Breast epithelium (tissue), 4 donors: Measurements from ENCODE around the gene ALOX5. TPM values are rescaled to one million over a fixed set of nuclear protein-coding genes. Genes with fewer than 3 reads are reported as not detected.

Source experiments
- DNase-seq, 2 donors: peaks; one replicate each; pipeline ENCODE4 v3.0.0-alpha.2; 2019; ENCODE audit warnings: low spot score in 2 of 2
- H3K27ac ChIP-seq, 2 donors: fragments of 200-600 bp; sonication (generic) in 1 of 2; one replicate each; pipeline ENCODE4 v1.5.1; 2016 to 2019; ENCODE audit warnings: mild to moderate bottlenecking in 1 of 2
- H3K27me3 ChIP-seq, 2 donors: fragments of 200-600 bp; sonication (generic) in 1 of 2; one replicate each; pipeline versions ENCODE4 v1.5.1 to v1.6.0; 2017 to 2019; ENCODE audit warnings: control low read depth in 1 of 2, mild to moderate bottlenecking in 1 of 2
- H3K36me3 ChIP-seq: fragments of 200-600 bp; one replicate; pipeline ENCODE4 v1.5.1; 2019
- H3K4me1 ChIP-seq, 2 donors: fragments of 200-600 bp; sonication (generic); one replicate each; pipeline ENCODE4 v1.5.1; 2016 to 2019; ENCODE audit warnings: control low read depth in 1 of 2
- H3K4me3 ChIP-seq, 3 donors: fragments of 200-600 bp; sonication (generic); 1 replicate in 2 of 3; 2 replicates in 1 of 3; pipeline ENCODE4 v1.5.1; 2016 to 2019; ENCODE audit warnings: mild to moderate bottlenecking in 3 of 3, moderate library complexity in 2 of 3
- H3K9me3 ChIP-seq, 2 donors: fragments of 200-600 bp; sonication (generic) in 1 of 2; one replicate each; pipeline ENCODE4 v1.5.1; 2016 to 2019; ENCODE audit warnings: control low read depth in 1 of 2
- CTCF ChIP-seq, 3 donors: fragments of 450-650 bp; IDR thresholded peaks; one replicate each; pipeline ENCODE4 v1.5.1; 2016 to 2017; ENCODE audit warnings: antibody characterized with exemption in 3 of 3, mild to moderate bottlenecking in 3 of 3, moderate library complexity in 3 of 3
- POLR2A ChIP-seq: fragments of 450-650 bp; IDR thresholded peaks from one replicate; pipeline ENCODE4 v1.6.1; 2016; ENCODE audit warnings: antibody characterized with exemption, mild to moderate bottlenecking, moderate library complexity
- POLR2AphosphoS5 ChIP-seq, 3 donors: sonication (generic); formaldehyde crosslinking; IDR thresholded peaks; one replicate each; pipeline ENCODE4 v1.6.1; 2017; ENCODE audit warnings: antibody characterized with exemption in 3 of 3
- intact Hi-C: fragments of 100-400 bp; cut with DNase I; formaldehyde crosslinking; loops from one replicate; pipeline ENCODE4 v1.15.1; 2023; ENCODE audit warnings: low total_unique reads
- total RNA-seq, 3 donors: library from RNA; depleted of rRNA; stranded (reverse); fragments of >200 nt; gene quantifications; one replicate each; pipeline ENCODE4 v1.1.0, GENCODE V29; 2016

Gene ALOX5
- total RNA-seq, 3 donors from 2014 or later = 33.4 to 67.5 (median 49.0) TPM

GRCh38 chr10:45438466-45439090 is 64.6 kb downstream of the ALOX5 start:
- H3K4me3 ChIP-seq = no peak overlapping the region
- no peaks in the 10 kb centered on the region for H3K36me3 ChIP-seq
- TF ChIP-seq POLR2AphosphoS5 (IDR thresholded peaks at IDR 0.05) (no peak), CTCF (IDR thresholded peaks at IDR 0.05) (no peak), POLR2A (no peak)
- H3K4me1 ChIP-seq = no peaks in the 10 kb centered on the region
- intact Hi-C loops = no loop called here
- peaks cover 0 to under 1% of the 10 kb centered on the region in 2 donors for H3K9me3 ChIP-seq
- DNase-seq = peak in 1 of 2 donors; percentile 7
- no peaks in the 10 kb centered on the region for H3K27me3 ChIP-seq
- no peak overlapping the region for H3K27ac ChIP-seq

GRCh38 chr10:45439365-45439764 is 65.3 kb downstream of the ALOX5 start:
- Histone ChIP-seq H3K27ac (no peak overlapping the region), H3K27me3 (no peaks in the 10 kb centered on the region), H3K4me1 (no peaks in the 10 kb centered on the region), H3K9me3 (peaks cover 0 to 3% of the 10 kb centered on the region in 2 donors), H3K36me3 (no peaks in the 10 kb centered on the region), H3K4me3 (no peak overlapping the region)
- DNase-seq = no peak
- intact Hi-C loops = no loop called here
- TF ChIP-seq POLR2A = no peak
- no peak for TF ChIP-seq CTCF (IDR thresholded peaks at IDR 0.05)
- no peak for TF ChIP-seq POLR2AphosphoS5 (IDR thresholded peaks at IDR 0.05)

- no peak overlapping the region for H3K4me3 ChIP-seq
- no peaks in the 10 kb centered on the region for H3K4me1 ChIP-seq
- H3K27me3 ChIP-seq = no peaks in the 10 kb centered on the region
- H3K9me3 ChIP-seq = peaks cover 0 to 3% of the 10 kb centered on the region in 2 donors
- intact Hi-C loops = no loop called here
- H3K27ac ChIP-seq = no peak overlapping the region
- TF ChIP-seq POLR2A = no peak
- no peak for DNase-seq
- no peaks in the 10 kb centered on the region for H3K36me3 ChIP-seq
Measured at GRCh38 chr10:45439873-45440272, 65.9 kb downstream of the ALOX5 start.

- TF ChIP-seq POLR2A (no peak), POLR2AphosphoS5 (IDR thresholded peaks at IDR 0.05) (no peak), CTCF (IDR thresholded peaks at IDR 0.05) (no peak)
Measured at GRCh38 chr10:45440511-45441062, 66.6 kb downstream of the ALOX5 start.

GRCh38 chr10:45441239-45442190 is 67.5 kb downstream of the ALOX5 start:
- TF ChIP-seq POLR2A (no peak), POLR2AphosphoS5 (IDR thresholded peaks at IDR 0.05) (no peak), CTCF (IDR thresholded peaks at IDR 0.05) (no peak)
- Histone ChIP-seq H3K36me3 (no peaks in the 10 kb centered on the region), H3K27me3 (no peaks in the 10 kb centered on the region), H3K4me1 (no peaks in the 10 kb centered on the region), H3K9me3 (peaks cover 0 to 3% of the 10 kb centered on the region in 2 donors), H3K4me3 (no peak overlapping the region), H3K27ac (no peak overlapping the region)
- no peak for DNase-seq
- intact Hi-C loops = no loop called here

More at GRCh38 chr10:45440511-45441062, 66.6 kb downstream of the ALOX5 start:
- intact Hi-C loops = no loop called here
- no peak overlapping the region for H3K27ac ChIP-seq
- no peak overlapping the region for H3K4me3 ChIP-seq
- H3K9me3 ChIP-seq = peaks cover 0 to 3% of the 10 kb centered on the region in 2 donors
- H3K27me3 ChIP-seq = no peaks in the 10 kb centered on the region
- no peaks in the 10 kb centered on the region for H3K4me1 ChIP-seq
- DNase-seq = no peak
- H3K36me3 ChIP-seq = no peaks in the 10 kb centered on the region
